A673 (cell line): ENCODE measurements around the gene MGST3. TPM values are rescaled to one million over a fixed set of nuclear protein-coding genes. Genes with fewer than 3 reads are reported as not detected.

Source experiments
- BruUV-seq: library from RNA; stranded (reverse); fragments of 400-500 nt; replicated peaks from 2 replicates; lab custom pipeline; 2021; lab: Mats Ljungman, UMichigan
- CTCF ChIA-PET: fragments of 300-600 bp; sonication (Branson Sonifier 250); formaldehyde crosslinking; loops from one replicate; lab custom pipeline; 2022; ENCODE audit warnings: antibody characterized with exemption; lab: Charles Lee
- POLR2A ChIA-PET: fragments of 300-600 bp; sonication (Branson Sonifier 250); formaldehyde crosslinking; loops from one replicate; lab custom pipeline; 2022; ENCODE audit warnings: antibody characterized with exemption; ENCODE audit not compliant: low non-redundant PET; lab: Charles Lee
- DNase-seq: peaks from one replicate; pipeline ENCODE4 v3.0.0-alpha.2; 2015; ENCODE audit warnings: low spot score
- H3K27ac ChIP-seq: fragments of 200-600 bp; sonication (generic); 2 replicates; pipeline ENCODE4 v1.5.1; 2016; ENCODE audit warnings: mixed run types, low read depth, mild to moderate bottlenecking, mixed read lengths, antibody characterized with exemption, low read length; ENCODE audit not compliant: poor library complexity, severe bottlenecking
- H3K27me3 ChIP-seq: fragments of 200-600 bp; sonication (generic); replicated peaks from 2 replicates; pipeline ENCODE4 v1.6.1; 2017; ENCODE audit warnings: mixed run types, low read depth, mild to moderate bottlenecking, mixed read lengths, antibody characterized with exemption, low read length; ENCODE audit not compliant: insufficient read depth, poor library complexity
- H3K36me3 ChIP-seq: fragments of 200-600 bp; sonication (generic); 2 replicates; pipeline ENCODE4 v1.6.1; 2016; ENCODE audit warnings: mixed run types, mild to moderate bottlenecking, mixed read lengths, antibody characterized with exemption, low read length; ENCODE audit not compliant: insufficient read depth, poor library complexity, severe bottlenecking
- H3K4me1 ChIP-seq: fragments of 200-600 bp; sonication (generic); 2 replicates; pipeline ENCODE4 v1.6.1; 2017; ENCODE audit warnings: mixed run types, mild to moderate bottlenecking, mixed read lengths, antibody characterized with exemption, low read length; ENCODE audit not compliant: insufficient read depth, poor library complexity, severe bottlenecking
- H3K4me3 ChIP-seq: fragments of 200-600 bp; sonication (generic); 2 replicates; pipeline ENCODE4 v1.5.1; 2016; ENCODE audit warnings: low read depth, mixed run types, mild to moderate bottlenecking, mixed read lengths, low read length; ENCODE audit not compliant: poor library complexity, severe bottlenecking
- H3K9me3 ChIP-seq: fragments of 200-600 bp; sonication (generic); 2 replicates; pipeline ENCODE4 v1.6.1; 2016; ENCODE audit warnings: mixed run types, low read depth, mild to moderate bottlenecking, mixed read lengths, antibody characterized with exemption, low read length; ENCODE audit not compliant: poor library complexity, severe bottlenecking
- CTCF ChIP-seq: fragments of 300-800, 200-600 bp; sonication (generic); conservative IDR thresholded peaks from 2 replicates; pipeline ENCODE4 v1.5.1; 2017; ENCODE audit warnings: low read depth, mild to moderate bottlenecking, antibody characterized with exemption, low read length, moderate library complexity, mixed read lengths
- EZH2 ChIP-seq: fragments of 200-600 bp; sonication (generic); IDR thresholded peaks from 2 replicates; pipeline ENCODE4 v1.6.1; 2017; ENCODE audit warnings: borderline replicate concordance, low read depth, mild to moderate bottlenecking, mixed read lengths, antibody characterized with exemption, low read length; ENCODE audit not compliant: poor library complexity, severe bottlenecking
- intact Hi-C: fragments of 100-400 bp; cut with micrococcal nuclease; formaldehyde crosslinking; loops from one replicate; pipeline ENCODE4 v1.10.0; 2022; ENCODE audit not compliant: unreplicated experiment
- total RNA-seq: library from RNA; stranded (reverse); gene quantifications from 2 replicates; pipeline ENCODE4 v1.2.3, GENCODE V29; 2021

MGST3 gene
- total RNA-seq, 1 experiment from 2014 or later = 150 TPM

- intact Hi-C loops = no loop called here
Measured at GRCh38 chr1:165612062-165612461, 19.0 kb upstream of the MGST3 start.

GRCh38 chr1:165616054-165616612 lies 14.9 kb upstream of the MGST3 start:
- DNase-seq = no peak
- H3K9me3 ChIP-seq = no peaks in the 10 kb centered on the region
- no TSS peak for BruUV-seq
- H3K27me3 ChIP-seq = no peaks in the 10 kb centered on the region
- intact Hi-C loops = no loop called here
- ChIA-PET CTCF (no interaction called here), POLR2A (no interaction called here)
- no peaks in the 10 kb centered on the region for H3K4me1 ChIP-seq
- no peaks in the 10 kb centered on the region for H3K36me3 ChIP-seq
- H3K27ac ChIP-seq = no peak overlapping the region
- H3K4me3 ChIP-seq = no peak overlapping the region
- no peak for TF ChIP-seq CTCF
- TF ChIP-seq EZH2 = no peak

More at GRCh38 chr1:165612062-165612461, 19.0 kb upstream of the MGST3 start:
- no peak overlapping the region for H3K27ac ChIP-seq
- H3K9me3 ChIP-seq = no peaks in the 10 kb centered on the region
- no peaks in the 10 kb centered on the region for H3K36me3 ChIP-seq
- H3K4me3 ChIP-seq = no peak overlapping the region
- DNase-seq = no peak
- TF ChIP-seq EZH2 (no peak), CTCF (no peak)
- no TSS peak for BruUV-seq
- ChIA-PET CTCF (no interaction called here), POLR2A (no interaction called here)
- H3K4me1 ChIP-seq = no peaks in the 10 kb centered on the region
- H3K27me3 ChIP-seq = no peaks in the 10 kb centered on the region

GRCh38 chr1:165616987-165617546 lies 14.0 kb upstream of the MGST3 start:
- no peak for TF ChIP-seq EZH2
- no peak for TF ChIP-seq CTCF
- H3K36me3 ChIP-seq = no peaks in the 10 kb centered on the region
- ChIA-PET POLR2A (no interaction called here), CTCF (no interaction called here)
- no peaks in the 10 kb centered on the region for H3K9me3 ChIP-seq
- no peaks in the 10 kb centered on the region for H3K4me1 ChIP-seq
- DNase-seq = no peak
- H3K27ac ChIP-seq = no peak overlapping the region
- intact Hi-C loops = no loop called here
- no peak overlapping the region for H3K4me3 ChIP-seq
- no TSS peak for BruUV-seq
- no peaks in the 10 kb centered on the region for H3K27me3 ChIP-seq
